AG04449 (cell line): Measurements from ENCODE around the gene ERC2.

Experiments
- CTCF ChIA-PET: fragments of 350-600 bp; formaldehyde crosslinking; extraction: SDS; loops from one replicate; lab custom pipeline; 2021; ENCODE audit warnings: antibody characterized with exemption; lab: Yijun Ruan, JAX
- POLR2A ChIA-PET: fragments of 400-600, 350-600 bp; formaldehyde crosslinking; extraction: SDS; loops from one replicate; lab custom pipeline; 2020; ENCODE audit warnings: antibody characterized with exemption, inconsistent platforms; lab: Yijun Ruan, JAX
- DNase-seq: peaks from one replicate; pipeline ENCODE4 v3.0.0-alpha.2; 2010; ENCODE audit warnings: low read depth, low spot score
- H3K4me3 ChIP-seq: 2 replicates; pipeline ENCODE4 v1.5.1; 2011; ENCODE audit warnings: low read depth, mild to moderate bottlenecking, control low read depth, low read length
- CTCF ChIP-seq: IDR thresholded peaks from one replicate; pipeline ENCODE4 v1.5.1; 2011; ENCODE audit warnings: mild to moderate bottlenecking, moderate library complexity, low read length, control low read depth, inconsistent platforms; ENCODE audit not compliant: insufficient read depth; ENCODE audit errors: missing control alignments

The ERC2 gene

GRCh38 chr3:55701997-55702396 is 766.3 kb downstream of the ERC2 start:
- ChIA-PET POLR2A (no interaction called here), CTCF (interaction anchor here (1.0 kb wide), 1 partner anchor 14 kb away, joined by 4 read pairs; no protein-coding TSS in a partner anchor)
- DNase-seq, result no peak

GRCh38 chr3:55698831-55699230 is 769.4 kb downstream of the ERC2 start:
- CTCF ChIA-PET, result no interaction called here
- no peak for TF ChIP-seq CTCF
- no peak overlapping the region for H3K4me3 ChIP-seq
- no peak for DNase-seq
- POLR2A ChIA-PET, result no interaction called here

More at GRCh38 chr3:55701997-55702396, 766.3 kb downstream of the ERC2 start:
- TF ChIP-seq CTCF, result no peak
- no peak overlapping the region for H3K4me3 ChIP-seq

- DNase-seq, result no peak
- ChIA-PET POLR2A (no interaction called here), CTCF (interaction anchor here (1.0 kb wide), 1 partner anchor 13 kb away, joined by 3 read pairs; no protein-coding TSS in a partner anchor)
- no peak for TF ChIP-seq CTCF
- H3K4me3 ChIP-seq, result no peak overlapping the region
Measured at GRCh38 chr3:55697177-55697865, 770.9 kb downstream of the ERC2 start.

GRCh38 chr3:55692957-55693558 is 775.2 kb downstream of the ERC2 start:
- TF ChIP-seq CTCF, result no peak

GRCh38 chr3:55692295-55692956 is 775.8 kb downstream of the ERC2 start:
- ChIA-PET POLR2A (no interaction called here), CTCF (no interaction called here)
- no peak for DNase-seq
- no peak overlapping the region for H3K4me3 ChIP-seq
- no peak for TF ChIP-seq CTCF

More at GRCh38 chr3:55692957-55693558, 775.2 kb downstream of the ERC2 start:
- POLR2A ChIA-PET, result no interaction called here
- CTCF ChIA-PET, result no interaction called here
- no peak overlapping the region for H3K4me3 ChIP-seq
- peak; percentile 5 for DNase-seq

GRCh38 chr3:55691141-55691540 is 777.1 kb downstream of the ERC2 start:
- POLR2A ChIA-PET, result no interaction called here
- CTCF ChIA-PET, result no interaction called here
- no peak for TF ChIP-seq CTCF
- no peak overlapping the region for H3K4me3 ChIP-seq
- DNase-seq, result no peak
